Chondrocyte (in vitro differentiated cells): ENCODE results near the gene NR4A1. TPM values are rescaled to one million over a fixed set of nuclear protein-coding genes. Genes with fewer than 3 reads are reported as not detected.

ENCODE experiments used
- DNase-seq: peaks from one replicate; pipeline ENCODE4 v3.0.0; 2021; ENCODE audit warnings: mixed read lengths, low spot score
- H3K27ac Mint-ChIP-seq: one replicate; pipeline ENCODE4 v1.8.0; 2021; ENCODE audit warnings: mild to moderate bottlenecking, moderate library complexity, mixed read lengths; ENCODE audit not compliant: unreplicated experiment
- H3K27me3 Mint-ChIP-seq: 2 replicates; pipeline ENCODE4 v1.8.0; 2021; ENCODE audit warnings: low read depth, mixed read lengths
- H3K36me3 Mint-ChIP-seq: 2 replicates; pipeline ENCODE4 v1.8.0; 2021; ENCODE audit warnings: low read depth, mixed read lengths
- H3K4me1 Mint-ChIP-seq: 2 replicates; pipeline ENCODE4 v1.8.0; 2021; ENCODE audit warnings: low read depth, mild to moderate bottlenecking, mixed read lengths
- H3K4me3 Mint-ChIP-seq: one replicate; pipeline ENCODE4 v1.8.0; 2021; ENCODE audit warnings: mild to moderate bottlenecking, moderate library complexity, mixed read lengths; ENCODE audit not compliant: unreplicated experiment
- H3K9me3 Mint-ChIP-seq: 2 replicates; pipeline ENCODE4 v1.8.0; 2021; ENCODE audit warnings: low read depth, mixed read lengths
- total RNA-seq: library from RNA; stranded (reverse); gene quantifications from 3 replicates; pipeline ENCODE4 v1.2.1, GENCODE V29; 2021
- TF ChIP-seq, protein P1 (sequence below): fragments of 200-600 bp; sonication (generic); IDR thresholded peaks from 2 replicates; pipeline ENCODE4 v1.5.0; 2021; ENCODE audit warnings: antibody characterized with exemption, mild to moderate bottlenecking, moderate library complexity

Gene NR4A1
- total RNA-seq, 1 donor from 2014 or later, result 7.3 TPM

DNA sequence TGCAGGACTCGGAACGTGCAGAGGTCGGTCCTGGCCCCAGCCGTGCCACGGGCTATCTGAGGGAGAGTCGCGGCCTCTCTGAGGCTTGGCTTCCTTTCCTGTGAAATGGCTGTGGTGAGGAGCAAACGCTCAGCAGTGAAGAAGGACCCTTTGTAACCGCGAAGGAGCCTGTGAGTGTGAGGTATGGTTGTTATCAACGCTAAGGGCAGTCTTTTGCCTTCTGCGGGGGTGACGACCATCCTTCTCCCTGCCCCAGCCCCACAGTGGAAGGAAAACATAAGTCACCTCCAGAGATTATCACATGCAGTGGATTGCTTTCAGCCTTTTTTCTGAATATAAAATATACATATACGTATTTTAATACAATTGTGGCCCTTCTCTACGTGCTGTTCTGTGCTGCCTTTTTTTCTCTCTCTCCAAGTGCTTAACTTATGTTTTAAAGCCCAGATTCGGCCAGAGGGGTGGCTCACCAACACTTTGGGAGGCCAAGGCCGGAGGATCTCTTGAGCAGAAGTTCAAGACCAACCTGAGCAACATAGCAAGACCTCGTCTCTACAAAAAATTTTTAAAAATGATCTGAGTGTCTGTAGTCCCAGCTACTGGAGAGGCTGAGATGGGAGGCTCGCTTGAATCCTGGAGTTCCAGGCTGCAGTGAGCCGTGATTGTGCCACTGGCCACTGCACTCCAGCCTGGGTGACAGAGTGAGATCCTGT lies 27.1 kb upstream of the NR4A1 start:
- no peak for DNase-seq
- Mint-ChIP-seq H3K9me3 (no peaks in the 10 kb centered on the region), H3K4me1 (peaks cover 25% of the 10 kb centered on the region), H3K4me3 (peak overlapping the region; percentile 74), H3K27ac (no peak overlapping the region), H3K36me3 (no peaks in the 10 kb centered on the region), H3K27me3 (no peaks in the 10 kb centered on the region)
- TF ChIP-seq, protein P1, sequence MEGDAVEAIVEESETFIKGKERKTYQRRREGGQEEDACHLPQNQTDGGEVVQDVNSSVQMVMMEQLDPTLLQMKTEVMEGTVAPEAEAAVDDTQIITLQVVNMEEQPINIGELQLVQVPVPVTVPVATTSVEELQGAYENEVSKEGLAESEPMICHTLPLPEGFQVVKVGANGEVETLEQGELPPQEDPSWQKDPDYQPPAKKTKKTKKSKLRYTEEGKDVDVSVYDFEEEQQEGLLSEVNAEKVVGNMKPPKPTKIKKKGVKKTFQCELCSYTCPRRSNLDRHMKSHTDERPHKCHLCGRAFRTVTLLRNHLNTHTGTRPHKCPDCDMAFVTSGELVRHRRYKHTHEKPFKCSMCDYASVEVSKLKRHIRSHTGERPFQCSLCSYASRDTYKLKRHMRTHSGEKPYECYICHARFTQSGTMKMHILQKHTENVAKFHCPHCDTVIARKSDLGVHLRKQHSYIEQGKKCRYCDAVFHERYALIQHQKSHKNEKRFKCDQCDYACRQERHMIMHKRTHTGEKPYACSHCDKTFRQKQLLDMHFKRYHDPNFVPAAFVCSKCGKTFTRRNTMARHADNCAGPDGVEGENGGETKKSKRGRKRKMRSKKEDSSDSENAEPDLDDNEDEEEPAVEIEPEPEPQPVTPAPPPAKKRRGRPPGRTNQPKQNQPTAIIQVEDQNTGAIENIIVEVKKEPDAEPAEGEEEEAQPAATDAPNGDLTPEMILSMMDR, result peak; percentile 66

DNA sequence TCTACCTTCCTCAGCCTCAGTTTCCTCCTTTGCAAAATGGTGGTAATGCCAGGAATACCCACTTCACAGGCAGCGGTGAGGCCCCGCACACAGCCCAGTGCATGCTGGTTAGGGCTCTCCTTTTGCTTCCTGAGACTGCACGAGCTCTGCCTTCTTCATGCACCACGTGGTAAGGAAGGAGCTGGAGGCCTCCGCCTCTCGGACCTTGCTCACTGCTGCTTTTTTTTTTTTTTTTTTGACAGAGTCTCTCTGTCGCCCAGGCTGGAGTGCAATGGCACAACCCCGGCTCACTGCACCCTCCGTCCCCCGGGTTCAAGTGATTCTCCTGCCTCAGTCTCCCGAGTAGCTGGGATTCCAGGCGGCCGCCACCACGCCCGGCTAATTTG lies 26.4 kb upstream of the NR4A1 start:
- no peaks in the 10 kb centered on the region for H3K36me3 Mint-ChIP-seq
- no peaks in the 10 kb centered on the region for H3K27me3 Mint-ChIP-seq
- no peaks in the 10 kb centered on the region for H3K9me3 Mint-ChIP-seq
- H3K4me3 Mint-ChIP-seq, result no peak overlapping the region
- TF ChIP-seq, protein P1, result no peak
- DNase-seq, result no peak
- no peak overlapping the region for H3K27ac Mint-ChIP-seq
- H3K4me1 Mint-ChIP-seq, result peaks cover 27% of the 10 kb centered on the region

DNA sequence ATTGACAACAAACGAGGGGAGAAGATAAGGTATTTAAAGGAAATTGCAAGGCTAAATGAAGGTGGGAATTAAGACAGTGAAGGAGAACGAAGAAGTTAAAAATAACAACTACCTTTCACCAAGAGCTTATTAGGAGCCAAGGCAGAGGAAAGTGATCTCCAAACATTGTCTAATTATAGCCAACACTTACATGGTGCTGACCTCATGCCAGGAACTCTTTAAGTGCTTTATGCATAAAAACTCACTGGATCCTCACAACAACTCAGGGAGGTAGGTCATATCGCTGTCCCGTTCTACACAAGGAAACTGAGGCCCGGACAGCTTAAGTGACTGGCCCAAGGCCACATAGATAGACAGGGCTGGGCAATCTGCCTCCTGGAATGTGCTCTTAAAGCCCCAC lies 25.0 kb upstream of the NR4A1 start:
- Mint-ChIP-seq H3K27me3 (no peaks in the 10 kb centered on the region), H3K9me3 (no peaks in the 10 kb centered on the region), H3K4me1 (peaks cover 24% of the 10 kb centered on the region), H3K4me3 (peak overlapping the region; percentile 80), H3K36me3 (no peaks in the 10 kb centered on the region), H3K27ac (no peak overlapping the region)
- TF ChIP-seq, protein P1, result no peak
- DNase-seq, result no peak

DNA sequence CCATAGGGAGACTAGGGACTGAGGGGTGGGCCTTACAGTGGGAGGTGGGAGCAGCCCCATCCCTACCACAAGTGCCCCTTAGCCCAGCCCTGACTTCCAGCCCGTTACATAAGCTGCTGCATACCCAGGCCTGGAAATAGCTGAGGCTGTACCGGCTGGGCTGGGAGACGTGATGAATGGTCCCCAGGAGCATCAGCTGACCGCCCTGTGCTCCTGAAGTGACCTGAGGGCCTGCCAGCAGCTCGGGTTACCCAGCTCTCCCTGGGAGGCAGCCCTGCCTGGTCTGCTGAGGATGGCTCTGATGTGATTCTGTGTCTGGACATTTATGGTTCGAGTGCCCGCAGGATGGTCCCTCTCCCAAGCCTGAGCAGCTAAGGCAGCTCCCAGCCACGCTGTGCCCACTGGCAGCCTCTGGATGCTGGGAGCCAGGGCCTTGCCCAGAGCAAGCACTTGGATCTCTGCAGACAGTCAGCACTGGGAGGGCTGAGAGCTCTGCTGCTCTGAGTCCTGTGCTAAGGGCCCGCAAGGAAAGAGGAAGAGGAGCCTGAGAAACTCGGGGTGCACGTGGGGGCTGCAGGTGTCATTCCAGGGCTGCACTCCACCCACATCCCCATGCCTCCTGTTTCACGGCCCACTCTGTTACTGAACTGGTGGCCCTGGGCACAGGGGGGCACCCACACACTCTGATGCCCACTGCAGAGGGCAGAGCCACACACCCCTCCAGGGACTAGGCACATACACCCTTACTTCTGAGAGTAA lies 24.0 kb upstream of the NR4A1 start:
- Mint-ChIP-seq H3K4me1 (peaks cover 28% of the 10 kb centered on the region), H3K4me3 (no peak overlapping the region), H3K27me3 (no peaks in the 10 kb centered on the region), H3K27ac (no peak overlapping the region), H3K36me3 (no peaks in the 10 kb centered on the region), H3K9me3 (no peaks in the 10 kb centered on the region)
- TF ChIP-seq, protein P1, result no peak
- no peak for DNase-seq

DNA sequence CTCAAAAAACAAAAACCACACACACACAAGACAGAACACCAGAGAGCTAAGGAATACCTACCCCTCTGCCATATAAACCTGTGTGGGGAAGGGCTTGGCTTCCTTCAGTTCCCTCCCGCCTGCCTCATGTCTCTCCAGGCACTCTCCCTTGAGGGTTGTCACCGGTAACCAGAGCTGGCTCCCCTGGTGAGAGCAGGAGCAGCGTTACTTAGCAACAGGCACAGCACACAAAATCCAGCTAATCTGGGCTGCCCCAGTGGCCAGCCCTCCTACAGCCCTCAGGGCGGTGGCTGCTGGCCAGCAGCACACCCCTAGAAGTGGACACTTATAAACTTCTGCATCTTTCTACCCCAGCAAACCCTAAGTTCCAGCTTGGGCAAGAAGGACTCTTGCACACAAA lies 21.6 kb upstream of the NR4A1 start:
- Mint-ChIP-seq H3K4me3 (no peak overlapping the region), H3K4me1 (peaks cover 43% of the 10 kb centered on the region), H3K36me3 (no peaks in the 10 kb centered on the region), H3K9me3 (no peaks in the 10 kb centered on the region), H3K27me3 (no peaks in the 10 kb centered on the region), H3K27ac (no peak overlapping the region)
- no peak for DNase-seq
- TF ChIP-seq, protein P1, result no peak
